ENCODE measurements around the gene HINFP.

DNA sequence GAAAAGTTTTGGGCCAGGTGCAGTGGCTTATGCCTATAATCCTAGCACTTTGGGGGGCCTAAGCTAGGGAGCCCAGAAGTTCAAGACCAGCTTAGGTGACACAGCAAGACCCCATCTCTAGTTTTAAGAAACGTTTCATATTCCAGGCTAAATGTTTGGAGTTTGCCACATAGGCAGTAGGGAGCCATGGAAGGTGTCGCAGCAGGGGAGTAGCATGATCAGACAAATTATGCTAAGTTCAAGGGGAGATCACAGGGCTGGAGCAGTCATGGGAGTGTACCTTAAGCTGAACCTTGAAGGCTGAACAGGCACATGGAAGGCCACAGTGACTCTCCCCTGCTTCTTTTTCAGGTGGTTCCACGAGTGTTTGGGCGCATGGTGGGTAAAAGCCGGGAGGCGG is 58.0 kb downstream of the HINFP start:
- no peak for TF ChIP-seq EP300 (IDR thresholded peaks at IDR 0.05; ENCODE audit: borderline replicate concordance in 1 of 2, low read depth in 2 of 2, low read length in 2 of 2)
- no peak for TF ChIP-seq HDAC6 (IDR thresholded peaks at IDR 0.05; ENCODE audit: low read depth, low read length)
- TF ChIP-seq CBX5 (IDR thresholded peaks at IDR 0.05; ENCODE audit: low read depth, low read length) = no peak
- TF ChIP-seq CTCF (IDR thresholded peaks at IDR 0.05; ENCODE audit: control extremely low read depth in 1 of 3, insufficient read depth in 1 of 3, low read depth in 1 of 3, low read length in 3 of 3) = no peak
- no peak for TF ChIP-seq POLR2A (IDR thresholded peaks at IDR 0.05; ENCODE audit: control extremely low read depth in 1 of 2, low read depth in 2 of 2, low read length in 2 of 2)

Measured in H1 (cell line).